GM23338 (cell line): ENCODE results near the gene DMGDH. TPM values are rescaled to one million over a fixed set of nuclear protein-coding genes. Genes with fewer than 3 reads are reported as not detected.

ENCODE experiments used
- ATAC-seq: fragments of 200-7000 bp; cut with Tn5 transposase; 3 replicates; pipeline ENCODE4 v1.9.1; 2020
- DNase-seq: peaks from one replicate; pipeline ENCODE4 v3.0.0-alpha.2; 2015; ENCODE audit warnings: low spot score
- H2AFZ ChIP-seq: fragments of 200-600 bp; sonication (generic); 2 replicates; pipeline ENCODE4 v1.8.0; 2016; ENCODE audit warnings: antibody characterized with exemption, mild to moderate bottlenecking, moderate library complexity
- H3F3A ChIP-seq: fragments of 200-600 bp; sonication (generic); replicated peaks from 2 replicates; pipeline ENCODE4 v1.8.0; 2017; ENCODE audit warnings: antibody characterized with exemption, mixed run types, low read depth
- H3K27ac ChIP-seq: fragments of 200-600 bp; sonication (generic); 2 replicates; pipeline ENCODE4 v1.6.1; 2016; ENCODE audit warnings: low read depth
- H3K27me3 ChIP-seq: fragments of 200-600 bp; sonication (generic); 2 replicates; pipeline ENCODE4 v1.8.0; 2016; ENCODE audit warnings: mild to moderate bottlenecking, mixed run types, moderate library complexity; ENCODE audit not compliant: insufficient read depth
- H3K36me3 ChIP-seq: fragments of 200-600 bp; sonication (generic); 2 replicates; pipeline ENCODE4 v1.8.0; 2016; ENCODE audit warnings: mild to moderate bottlenecking; ENCODE audit not compliant: insufficient read depth
- H3K4me1 ChIP-seq: fragments of 200-600 bp; sonication (generic); 2 replicates; pipeline ENCODE4 v1.8.0; 2016; ENCODE audit warnings: mild to moderate bottlenecking, moderate library complexity; ENCODE audit not compliant: insufficient read depth
- H3K4me2 ChIP-seq: fragments of 200-600 bp; sonication (generic); 2 replicates; pipeline ENCODE4 v1.7.1; 2017; ENCODE audit warnings: mixed run types
- H3K4me3 ChIP-seq: fragments of 200-600 bp; sonication (generic); 2 replicates; pipeline ENCODE4 v1.6.1; 2016; ENCODE audit warnings: mixed run types
- H3K79me2 ChIP-seq: fragments of 200-600 bp; sonication (generic); replicated peaks from 2 replicates; pipeline ENCODE4 v1.8.0; 2017; ENCODE audit warnings: mild to moderate bottlenecking; ENCODE audit not compliant: insufficient read depth
- H3K9me2 ChIP-seq: fragments of 200-600 bp; sonication (generic); 2 replicates; pipeline ENCODE4 v1.8.0; 2017; ENCODE audit not compliant: insufficient read depth
- H4K20me1 ChIP-seq: fragments of 200-600 bp; sonication (generic); replicated peaks from 2 replicates; pipeline ENCODE4 v1.8.0; 2017; ENCODE audit warnings: mild to moderate bottlenecking; ENCODE audit not compliant: insufficient read depth
- H3K27ac Mint-ChIP-seq: 2 replicates; pipeline ENCODE4 v1.8.0; 2020; ENCODE audit warnings: inconsistent platforms, mild to moderate bottlenecking, moderate library complexity, mixed read lengths
- H3K27me3 Mint-ChIP-seq: 3 replicates; pipeline ENCODE4 v1.8.0; 2022; ENCODE audit warnings: low read depth, mild to moderate bottlenecking, moderate library complexity, mixed read lengths, inconsistent platforms; ENCODE audit not compliant: insufficient read depth, poor library complexity
- H3K36me3 Mint-ChIP-seq: 3 replicates; pipeline ENCODE4 v1.8.0; 2021; ENCODE audit warnings: low read depth, mild to moderate bottlenecking, inconsistent platforms, moderate library complexity, mixed read lengths
- H3K4me1 Mint-ChIP-seq: 3 replicates; pipeline ENCODE4 v1.8.0; 2020; ENCODE audit warnings: mild to moderate bottlenecking, inconsistent platforms, mixed read lengths
- H3K4me3 Mint-ChIP-seq: 3 replicates; pipeline ENCODE4 v1.8.0; 2021; ENCODE audit warnings: moderate library complexity, mild to moderate bottlenecking, inconsistent platforms, mixed read lengths
- H3K9me3 Mint-ChIP-seq: 3 replicates; pipeline ENCODE4 v1.8.0; 2020; ENCODE audit warnings: moderate library complexity, mild to moderate bottlenecking, inconsistent platforms, mixed read lengths
- CTCF ChIP-seq, 2 experiments: fragments of 200-600 bp in 1 of 2; sonication (generic) in 1 of 2; conservative IDR thresholded peaks; 2 replicates each; pipeline versions ENCODE4 v1.5.1 to v1.6.1; 2016 to 2017; ENCODE audit warnings: antibody characterized with exemption in 2 of 2, low read depth in 2 of 2, mild to moderate bottlenecking in 2 of 2, moderate library complexity in 1 of 2
- EZH2 ChIP-seq: fragments of 200-600 bp; sonication (generic); IDR thresholded peaks from one replicate; pipeline ENCODE4 v1.8.0; 2017; ENCODE audit warnings: antibody characterized with exemption, mild to moderate bottlenecking, low read depth; ENCODE audit not compliant: unreplicated experiment
- EZH2phosphoT487 ChIP-seq: fragments of 200-600 bp; sonication (generic); IDR thresholded peaks from one replicate; pipeline ENCODE4 v1.8.1; 2018; ENCODE audit warnings: antibody characterized with exemption; ENCODE audit not compliant: unreplicated experiment
- NANOG ChIP-seq: IDR thresholded peaks from 2 replicates; pipeline ENCODE4 v1.6.1; 2016; ENCODE audit warnings: antibody characterized with exemption, borderline replicate concordance
- POLR2AphosphoS5 ChIP-seq: IDR thresholded peaks from 2 replicates; pipeline ENCODE4 v1.6.1; 2016; ENCODE audit warnings: antibody characterized with exemption, low read depth
- STAT1 ChIP-seq: IDR thresholded peaks from one replicate; pipeline ENCODE4 v1.6.1; 2016; ENCODE audit warnings: antibody characterized with exemption; ENCODE audit not compliant: unreplicated experiment
- ZNF114 ChIP-seq: fragments of 250-450 bp; sonication (Bioruptor Pico); IDR thresholded peaks from 2 replicates; pipeline ENCODE4 v1.5.0; 2020; ENCODE audit warnings: mild to moderate bottlenecking, moderate library complexity
- ZNF331 ChIP-seq: fragments of 250-450 bp; sonication (Bioruptor Pico); IDR thresholded peaks from 2 replicates; pipeline ENCODE4 v1.5.0; 2020; ENCODE audit warnings: low read depth, mild to moderate bottlenecking, moderate library complexity
- polyA plus RNA-seq: library from polyadenylated mRNA; unstranded; fragments of >200 nt; fragmentation: Nextera tagmentation; extraction: Ambion mirVana; gene quantifications from 2 replicates; pipeline ENCODE4 v1.2.1, GENCODE V29; 2016
- total RNA-seq: library from RNA; depleted of rRNA; stranded (reverse); fragments of >200 nt; shearing (Covaris generic); gene quantifications from 2 replicates; pipeline ENCODE4 v1.2.3, GENCODE V29; 2014
- TF ChIP-seq, protein P1 (sequence below): IDR thresholded peaks from one replicate; pipeline ENCODE4 v1.6.1; 2018; ENCODE audit warnings: antibody characterized with exemption; ENCODE audit not compliant: unreplicated experiment
- TF ChIP-seq, protein P2 (sequence below): IDR thresholded peaks from 2 replicates; pipeline ENCODE4 v1.6.1; 2016; ENCODE audit warnings: antibody characterized with exemption

DMGDH gene
- total and polyA plus RNA-seq, 2 experiments from 2014 or later: 0.52 to 0.63 TPM

DNA sequence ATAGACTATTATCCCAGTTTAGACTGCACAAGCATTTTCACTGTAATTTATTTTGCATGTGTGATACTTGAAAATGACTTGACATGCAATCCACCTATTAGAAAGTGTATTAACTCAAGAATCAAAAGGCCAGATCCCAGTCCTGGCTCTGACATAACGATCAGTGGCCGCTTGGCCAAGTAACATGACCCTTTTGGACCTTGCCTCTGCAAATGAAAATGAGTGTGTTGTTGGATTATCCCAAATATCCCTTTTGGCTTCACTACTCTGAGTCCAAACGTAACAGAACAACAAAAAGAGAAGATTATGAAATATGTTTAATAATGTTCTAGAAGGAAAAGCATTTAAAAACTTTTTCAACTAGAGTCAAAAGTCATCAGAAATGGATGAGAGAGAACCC lies 19.0 kb downstream of the DMGDH start:
- Histone ChIP-seq H3K36me3 (no peaks in the 10 kb centered on the region), H3K4me1 (no peaks in the 10 kb centered on the region), H2AFZ (no peak overlapping the region), H3K4me2 (no peak overlapping the region), H3F3A (no peaks in the 10 kb centered on the region), H3K9me2 (no peaks in the 10 kb centered on the region; the same call in 1 of the 2 replicates), H3K4me3 (no peak overlapping the region), H3K27me3 (no peaks in the 10 kb centered on the region), H3K79me2 (no peaks in the 10 kb centered on the region), H4K20me1 (no peaks in the 10 kb centered on the region), H3K27ac (no peak overlapping the region)
- Mint-ChIP-seq H3K36me3 (no peaks in the 10 kb centered on the region), H3K4me3 (no peak overlapping the region), H3K9me3 (no peaks in the 10 kb centered on the region), H3K27ac (no peak overlapping the region), H3K27me3 (no peaks in the 10 kb centered on the region), H3K4me1 (peaks cover 6% of the 10 kb centered on the region; the same call in 2 of the 3 replicates)
- DNase-seq (no peak), ATAC-seq (no peak)
- no peak for TF ChIP-seq POLR2AphosphoS5

GRCh38 chr5:79048437-79048836 lies 21.0 kb downstream of the DMGDH start:
- Mint-ChIP-seq H3K4me1 (no peaks in the 10 kb centered on the region), H3K36me3 (no peaks in the 10 kb centered on the region), H3K4me3 (no peak overlapping the region), H3K9me3 (no peaks in the 10 kb centered on the region), H3K27ac (no peak overlapping the region), H3K27me3 (no peaks in the 10 kb centered on the region)
- Histone ChIP-seq H3K79me2 (no peaks in the 10 kb centered on the region), H3K4me2 (no peak overlapping the region), H3K27me3 (no peaks in the 10 kb centered on the region), H3K9me2 (0 out of 2 replicates have a peak, but pooled peaks cover 3% of the 10 kb centered on the region), H3K4me1 (no peaks in the 10 kb centered on the region), H4K20me1 (no peaks in the 10 kb centered on the region), H3K4me3 (no peak overlapping the region), H3K27ac (no peak overlapping the region), H2AFZ (0 out of 2 replicates have a peak overlapping the region, but pooled peaks have one; percentile 0), H3F3A (no peaks in the 10 kb centered on the region), H3K36me3 (no peaks in the 10 kb centered on the region)
- no peak for ATAC-seq
- TF ChIP-seq STAT1 (no peak), CTCF (conservative IDR thresholded peaks at IDR 0.05; ENCODE audit: low read depth in 2 of 2) (no peak), NANOG (no peak), ZNF331 (CRISPR knock-in tag) (no peak), EZH2phosphoT487 (no peak), ZNF114 (CRISPR knock-in tag) (no peak), POLR2AphosphoS5 (no peak), EZH2 (no peak)
- TF ChIP-seq, protein P1, sequence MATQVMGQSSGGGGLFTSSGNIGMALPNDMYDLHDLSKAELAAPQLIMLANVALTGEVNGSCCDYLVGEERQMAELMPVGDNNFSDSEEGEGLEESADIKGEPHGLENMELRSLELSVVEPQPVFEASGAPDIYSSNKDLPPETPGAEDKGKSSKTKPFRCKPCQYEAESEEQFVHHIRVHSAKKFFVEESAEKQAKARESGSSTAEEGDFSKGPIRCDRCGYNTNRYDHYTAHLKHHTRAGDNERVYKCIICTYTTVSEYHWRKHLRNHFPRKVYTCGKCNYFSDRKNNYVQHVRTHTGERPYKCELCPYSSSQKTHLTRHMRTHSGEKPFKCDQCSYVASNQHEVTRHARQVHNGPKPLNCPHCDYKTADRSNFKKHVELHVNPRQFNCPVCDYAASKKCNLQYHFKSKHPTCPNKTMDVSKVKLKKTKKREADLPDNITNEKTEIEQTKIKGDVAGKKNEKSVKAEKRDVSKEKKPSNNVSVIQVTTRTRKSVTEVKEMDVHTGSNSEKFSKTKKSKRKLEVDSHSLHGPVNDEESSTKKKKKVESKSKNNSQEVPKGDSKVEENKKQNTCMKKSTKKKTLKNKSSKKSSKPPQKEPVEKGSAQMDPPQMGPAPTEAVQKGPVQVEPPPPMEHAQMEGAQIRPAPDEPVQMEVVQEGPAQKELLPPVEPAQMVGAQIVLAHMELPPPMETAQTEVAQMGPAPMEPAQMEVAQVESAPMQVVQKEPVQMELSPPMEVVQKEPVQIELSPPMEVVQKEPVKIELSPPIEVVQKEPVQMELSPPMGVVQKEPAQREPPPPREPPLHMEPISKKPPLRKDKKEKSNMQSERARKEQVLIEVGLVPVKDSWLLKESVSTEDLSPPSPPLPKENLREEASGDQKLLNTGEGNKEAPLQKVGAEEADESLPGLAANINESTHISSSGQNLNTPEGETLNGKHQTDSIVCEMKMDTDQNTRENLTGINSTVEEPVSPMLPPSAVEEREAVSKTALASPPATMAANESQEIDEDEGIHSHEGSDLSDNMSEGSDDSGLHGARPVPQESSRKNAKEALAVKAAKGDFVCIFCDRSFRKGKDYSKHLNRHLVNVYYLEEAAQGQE: no peak
- TF ChIP-seq, protein P2, sequence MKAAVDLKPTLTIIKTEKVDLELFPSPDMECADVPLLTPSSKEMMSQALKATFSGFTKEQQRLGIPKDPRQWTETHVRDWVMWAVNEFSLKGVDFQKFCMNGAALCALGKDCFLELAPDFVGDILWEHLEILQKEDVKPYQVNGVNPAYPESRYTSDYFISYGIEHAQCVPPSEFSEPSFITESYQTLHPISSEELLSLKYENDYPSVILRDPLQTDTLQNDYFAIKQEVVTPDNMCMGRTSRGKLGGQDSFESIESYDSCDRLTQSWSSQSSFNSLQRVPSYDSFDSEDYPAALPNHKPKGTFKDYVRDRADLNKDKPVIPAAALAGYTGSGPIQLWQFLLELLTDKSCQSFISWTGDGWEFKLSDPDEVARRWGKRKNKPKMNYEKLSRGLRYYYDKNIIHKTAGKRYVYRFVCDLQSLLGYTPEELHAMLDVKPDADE: no peak
- no peak for DNase-seq
